Superior temporal gyrus (tissue), 1 donor: ENCODE results near the gene A4GNT.

Source experiments
- DNase-seq: peaks from one replicate; pipeline ENCODE4 v3.0.0-alpha.2; 2016; ENCODE audit errors: extremely low spot score

Gene A4GNT

DNA sequence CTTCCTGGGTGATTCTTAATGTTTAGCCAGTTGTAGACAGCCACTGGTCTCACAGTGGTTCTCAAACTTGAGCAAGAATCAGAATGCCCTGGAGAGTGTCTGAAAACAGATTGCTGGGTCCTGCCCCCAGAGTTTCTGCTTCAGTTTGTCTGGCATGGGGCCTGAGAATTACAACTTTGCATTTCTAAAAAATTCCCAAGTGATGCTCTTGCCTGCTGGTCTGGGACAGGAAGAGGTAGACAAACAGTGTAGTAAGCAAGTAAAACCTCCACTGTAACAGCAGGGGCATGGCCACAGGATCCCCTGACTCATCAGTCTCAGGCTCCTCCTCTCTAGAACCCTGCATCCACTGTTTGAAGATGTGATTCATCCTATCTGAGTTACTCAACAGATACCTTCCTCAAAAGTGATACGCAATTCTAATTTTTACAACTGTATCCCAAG is 53.3 kb downstream of the A4GNT start:
- DNase-seq: no peak

DNA sequence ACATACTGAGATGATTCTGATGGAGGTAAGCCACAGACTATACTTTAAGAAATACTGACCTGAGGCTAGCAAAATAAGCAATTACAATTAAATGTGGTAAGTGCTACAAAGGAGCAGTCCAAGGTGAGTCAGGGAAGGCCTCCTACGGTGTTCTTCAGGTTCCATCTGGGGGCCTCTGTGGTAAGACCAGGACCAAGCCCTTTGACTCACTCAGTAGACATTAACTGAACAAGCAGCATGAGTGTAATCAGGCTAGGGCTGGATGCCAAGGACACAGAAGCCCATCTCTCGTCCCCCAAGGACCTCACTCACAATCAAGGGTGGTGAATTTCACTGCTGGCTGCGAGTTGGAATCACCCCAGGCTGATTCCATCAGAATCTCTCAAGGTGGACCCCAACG is 54.1 kb downstream of the A4GNT start:
- DNase-seq: no peak
